Stimulated activated CD4-positive, alpha-beta T cell treated with anti-CD3 and anti-CD28 coated beads, Interleukin-2, amount 100 ng/mL, for 48 hours (primary cell): Measurements from ENCODE around the gene LRRC26.

Experiments
- DNase-seq, 2 donors: peaks; one replicate each; pipeline ENCODE4 v3.0.0-alpha.2; 2020

Gene LRRC26

DNA sequence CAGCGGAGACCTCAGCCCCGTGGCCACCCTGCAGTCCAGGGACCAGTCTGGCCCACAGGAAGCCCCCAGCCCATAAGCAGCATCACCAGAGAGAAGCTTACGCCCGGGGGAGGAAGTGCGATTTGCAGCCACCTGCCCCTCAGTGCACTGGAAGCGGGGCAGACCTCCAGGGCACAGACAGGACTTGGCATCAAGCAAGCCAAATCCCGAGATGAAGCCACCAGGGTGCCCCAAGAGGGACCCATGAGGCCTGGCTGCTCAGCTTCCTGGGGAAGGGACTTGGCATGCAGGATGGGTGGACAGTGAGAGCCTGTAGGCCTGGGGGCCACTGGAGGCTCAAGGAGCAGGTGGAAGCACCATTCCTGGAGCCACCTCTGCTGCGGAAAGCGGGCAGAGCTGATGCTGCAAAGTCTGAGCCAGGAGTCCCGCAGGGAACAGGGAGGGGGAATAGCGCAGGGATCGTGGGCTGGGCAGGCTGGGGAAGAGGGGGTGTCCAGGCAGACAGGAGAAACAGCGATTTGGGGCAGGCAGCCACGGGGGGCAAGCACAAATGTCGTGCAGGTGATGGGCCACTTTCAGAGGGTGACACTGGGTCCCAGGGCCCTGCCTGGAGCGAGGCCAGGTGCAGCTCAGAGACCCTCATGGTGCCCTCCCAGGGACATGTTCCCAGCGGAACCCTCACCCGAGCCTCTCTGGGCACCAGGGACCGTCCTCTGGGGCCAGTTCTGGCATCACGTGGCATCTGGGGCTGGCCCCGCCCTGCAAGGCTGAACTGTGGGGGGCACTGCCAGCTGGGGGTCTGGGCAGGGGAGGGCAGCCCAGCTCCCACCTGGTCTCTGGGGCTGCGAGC lies 3.2 kb downstream of the LRRC26 start:
- no peak for DNase-seq

DNA sequence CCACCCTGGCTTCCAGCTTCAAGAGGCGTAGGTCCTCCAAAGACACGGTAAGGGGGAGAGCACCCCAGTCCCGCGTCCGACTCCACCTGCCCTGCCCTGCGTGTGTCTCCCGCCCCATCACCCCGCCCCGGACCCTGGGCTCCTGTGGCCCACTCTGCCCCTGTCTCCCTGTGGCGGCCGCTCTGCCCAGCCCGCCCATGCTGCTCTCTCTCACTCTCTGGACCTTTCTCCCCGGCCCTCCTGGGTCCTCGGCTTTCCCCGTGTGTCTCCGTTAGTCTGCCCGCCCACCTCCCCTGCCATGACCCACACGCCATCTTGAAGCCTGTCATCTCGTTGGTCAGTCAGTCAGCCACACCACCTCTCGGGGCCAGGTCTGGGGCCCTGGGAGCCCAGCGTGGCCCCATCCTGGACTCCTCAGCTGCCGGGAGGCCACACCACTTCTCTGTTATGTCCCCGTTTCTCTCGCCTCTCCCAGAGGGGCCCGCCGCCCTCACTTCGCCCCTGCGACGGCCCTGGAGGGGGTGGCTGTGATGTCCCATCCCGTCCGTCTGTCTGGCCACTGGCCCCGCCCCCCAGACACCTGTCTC lies 4.5 kb downstream of the LRRC26 start:
- DNase-seq, result no peak

DNA sequence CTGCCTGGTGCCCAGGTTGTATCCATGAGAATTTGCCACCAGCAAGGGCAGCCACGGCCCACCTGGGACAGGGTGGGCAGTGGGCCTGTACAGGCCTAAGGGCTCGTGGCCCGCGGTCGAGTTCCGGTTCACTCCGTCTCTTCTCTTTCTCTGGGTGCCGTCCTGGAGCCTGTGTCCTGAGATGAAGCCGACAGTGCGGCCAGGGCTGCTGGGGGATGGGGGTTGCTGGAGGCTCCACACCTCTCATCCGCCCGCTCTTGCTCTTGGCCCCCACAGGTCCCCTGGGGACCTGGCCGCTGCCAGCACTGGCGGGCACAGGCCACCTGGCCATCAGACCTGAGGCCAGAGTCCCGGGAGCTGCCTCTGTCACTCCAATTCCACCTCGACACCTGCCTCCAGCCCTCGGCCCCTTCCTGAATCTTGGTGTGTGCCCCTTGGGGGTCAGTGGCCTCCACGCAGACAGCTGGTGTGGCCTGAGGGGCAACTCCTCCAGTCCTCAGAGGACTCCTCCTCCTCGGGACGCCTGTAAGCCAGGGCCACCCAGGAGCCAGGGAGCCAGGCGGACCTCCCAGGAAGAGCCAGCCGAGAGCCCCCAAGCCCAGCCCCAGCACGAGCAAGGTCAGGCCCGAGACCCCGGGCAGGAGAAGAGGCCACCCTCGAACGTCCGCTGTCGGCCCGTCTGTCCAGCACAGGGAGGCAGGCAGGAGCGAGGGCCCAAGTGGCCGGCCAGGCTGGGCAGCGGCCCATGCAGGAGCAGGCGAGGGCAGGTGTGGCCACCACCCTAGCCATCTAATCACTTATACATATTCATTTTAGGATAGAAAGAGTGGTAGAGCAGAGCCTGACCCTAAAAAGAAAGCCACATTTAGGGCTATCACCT lies 5.2 kb downstream of the LRRC26 start:
- no peak for DNase-seq

DNA sequence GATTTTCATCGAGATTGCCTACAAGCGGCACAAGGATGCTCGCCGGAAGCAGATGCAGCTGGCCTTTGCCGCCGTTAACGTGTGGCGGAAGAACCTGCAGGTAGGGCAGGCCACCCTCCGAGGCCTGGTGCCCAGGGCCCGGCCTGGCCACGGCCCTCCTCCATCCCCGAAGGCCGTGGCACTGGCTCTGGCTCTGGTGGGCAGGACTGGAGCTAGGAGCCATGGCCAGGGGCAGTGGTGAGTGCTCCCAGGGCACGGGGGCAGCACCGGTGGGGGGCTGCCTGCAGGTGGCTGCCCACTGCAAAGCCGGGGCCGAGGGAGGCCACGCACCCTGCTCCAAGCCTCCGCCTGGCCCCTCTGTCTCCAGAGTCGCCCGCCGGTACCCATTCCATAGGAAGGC lies 6.0 kb downstream of the LRRC26 start:
- no peak for DNase-seq

DNA sequence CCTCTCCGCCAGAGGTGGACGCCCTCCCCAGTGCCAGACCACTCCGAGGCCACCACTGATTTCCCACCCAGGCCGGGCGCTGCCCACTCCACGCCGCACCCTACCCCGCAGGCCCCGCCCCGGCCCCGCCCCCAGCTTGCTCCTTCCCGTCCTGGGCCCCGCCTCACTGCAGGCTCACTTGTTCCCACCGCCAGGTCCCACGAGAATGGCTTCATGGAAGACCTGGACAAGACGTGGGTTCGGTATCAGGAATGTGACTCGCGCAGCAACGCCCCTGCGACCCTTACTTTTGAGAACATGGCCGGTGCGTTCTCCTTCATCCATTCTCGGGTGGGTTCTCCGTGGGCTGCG lies 6.5 kb downstream of the LRRC26 start:
- DNase-seq, result no peak

DNA sequence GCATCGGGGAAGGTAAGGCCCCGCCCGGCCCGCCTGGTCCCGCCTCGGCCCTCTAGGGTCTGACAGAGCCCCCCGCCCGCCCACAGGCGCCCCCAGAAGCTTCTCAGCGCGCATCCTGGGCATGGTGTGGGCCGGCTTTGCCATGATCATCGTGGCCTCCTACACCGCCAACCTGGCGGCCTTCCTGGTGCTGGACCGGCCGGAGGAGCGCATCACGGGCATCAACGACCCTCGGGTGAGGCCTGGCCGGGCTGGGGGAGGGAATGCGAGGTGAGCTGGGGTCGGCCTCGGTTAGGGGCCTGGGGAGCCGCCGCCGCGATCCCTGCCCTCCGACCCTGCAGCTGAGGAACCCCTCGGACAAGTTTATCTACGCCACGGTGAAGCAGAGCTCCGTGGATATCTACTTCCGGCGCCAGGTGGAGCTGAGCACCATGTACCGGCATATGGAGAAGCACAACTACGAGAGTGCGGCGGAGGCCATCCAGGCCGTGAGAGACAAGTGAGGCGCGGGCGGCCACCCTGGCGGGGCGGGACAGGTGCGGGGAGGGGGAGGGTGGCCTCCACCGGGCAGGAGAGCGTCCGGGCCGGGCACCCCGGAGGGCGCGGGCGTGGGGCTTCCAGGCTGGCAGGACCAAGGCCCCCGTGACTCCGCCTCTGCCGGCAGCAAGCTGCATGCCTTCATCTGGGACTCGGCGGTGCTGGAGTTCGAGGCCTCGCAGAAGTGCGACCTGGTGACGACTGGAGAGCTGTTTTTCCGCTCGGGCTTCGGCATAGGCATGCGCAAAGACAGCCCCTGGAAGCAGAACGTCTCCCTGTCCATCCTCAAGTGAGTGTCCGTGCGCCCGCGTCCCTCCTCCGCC lies 7.1 kb downstream of the LRRC26 start:
- DNase-seq, result no peak

DNA sequence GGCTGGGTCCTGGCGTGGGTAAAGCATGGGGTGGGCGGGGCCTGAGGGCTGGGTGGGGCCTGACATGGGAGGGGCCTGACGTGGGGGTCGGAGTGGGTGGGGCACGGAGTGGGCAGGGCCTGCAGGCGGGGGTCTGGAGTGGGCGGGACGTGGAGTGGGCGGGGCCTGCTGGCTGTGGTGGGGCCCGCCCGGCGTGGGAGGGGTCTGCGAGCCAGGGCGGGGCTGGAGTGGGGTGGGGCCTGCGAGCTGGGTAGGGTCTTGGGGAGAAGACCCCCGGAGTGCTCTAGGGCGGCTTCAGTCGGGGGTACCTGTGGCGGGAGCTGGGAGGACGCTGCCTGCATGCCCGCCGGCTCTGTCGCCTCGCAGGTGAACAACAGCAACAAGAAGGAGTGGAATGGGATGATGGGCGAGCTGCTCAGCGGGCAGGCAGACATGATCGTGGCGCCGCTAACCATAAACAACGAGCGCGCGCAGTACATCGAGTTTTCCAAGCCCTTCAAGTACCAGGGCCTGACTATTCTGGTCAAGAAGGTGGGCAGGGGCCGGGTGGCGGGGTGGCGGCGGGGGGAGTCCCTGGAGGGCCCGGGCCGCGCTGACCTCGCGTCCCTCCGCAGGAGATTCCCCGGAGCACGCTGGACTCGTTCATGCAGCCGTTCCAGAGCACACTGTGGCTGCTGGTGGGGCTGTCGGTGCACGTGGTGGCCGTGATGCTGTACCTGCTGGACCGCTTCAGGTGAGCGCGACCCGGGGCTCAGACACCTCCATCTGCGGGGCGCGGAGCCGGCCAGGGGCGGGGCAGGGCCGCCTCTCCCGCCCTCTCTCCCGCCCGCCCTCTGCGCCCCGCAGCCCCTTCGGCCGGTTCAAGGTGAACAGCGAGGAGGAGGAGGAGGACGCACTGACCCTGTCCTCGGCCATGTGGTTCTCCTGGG lies 8.0 kb downstream of the LRRC26 start:
- no peak for DNase-seq

DNA sequence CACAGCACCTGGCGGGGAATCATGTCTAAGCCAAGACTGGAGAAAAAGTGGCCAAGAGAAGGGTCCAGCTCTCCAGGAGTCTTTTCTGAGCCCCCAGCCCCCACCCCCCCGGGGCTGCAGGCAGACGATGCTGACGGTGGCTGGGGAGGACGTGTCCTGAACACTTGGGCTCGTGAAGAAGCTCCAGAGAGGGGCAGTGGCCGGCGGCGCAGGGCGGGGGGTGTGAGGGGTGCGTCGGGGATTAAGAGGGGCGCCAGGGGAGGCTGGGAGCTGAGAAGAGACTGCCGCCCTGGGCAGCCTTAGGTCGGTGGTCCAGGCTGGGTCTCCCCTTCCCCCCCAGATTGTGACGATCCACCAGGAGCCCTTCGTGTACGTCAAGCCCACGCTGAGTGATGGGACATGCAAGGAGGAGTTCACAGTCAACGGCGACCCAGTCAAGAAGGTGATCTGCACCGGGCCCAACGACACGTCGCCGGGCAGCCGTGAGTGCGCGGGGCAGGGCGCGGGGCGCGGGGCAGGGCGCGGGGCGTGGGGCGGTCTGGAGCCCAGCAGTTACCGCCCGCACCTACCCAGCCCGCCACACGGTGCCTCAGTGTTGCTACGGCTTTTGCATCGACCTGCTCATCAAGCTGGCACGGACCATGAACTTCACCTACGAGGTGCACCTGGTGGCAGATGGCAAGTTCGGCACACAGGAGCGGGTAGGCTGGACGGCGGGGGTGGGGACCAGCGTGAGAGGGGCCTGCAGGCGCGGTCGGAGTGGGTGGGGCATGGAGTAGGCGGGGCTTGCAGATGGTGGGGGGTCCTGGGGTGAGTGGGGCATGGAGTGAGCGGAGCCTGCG lies 8.9 kb downstream of the LRRC26 start:
- no peak for DNase-seq

DNA sequence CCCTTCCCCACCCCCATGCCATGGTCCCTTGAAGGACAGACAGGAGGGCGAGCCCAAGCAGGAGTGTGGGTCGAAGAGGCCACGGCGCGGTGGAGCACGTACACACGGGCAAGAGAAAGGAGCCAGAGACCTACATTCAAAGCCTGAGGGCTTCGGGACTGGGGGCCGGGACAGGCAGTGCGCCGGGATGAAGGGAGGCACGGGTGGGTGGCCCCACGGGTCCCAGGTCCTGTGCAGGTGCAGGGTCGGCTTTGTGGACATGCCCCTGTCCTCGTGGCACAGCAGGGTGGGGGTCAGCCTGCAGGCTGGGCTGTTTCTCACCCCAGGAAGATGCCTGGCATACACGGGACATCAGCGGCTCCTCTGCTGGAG lies 9.8 kb downstream of the LRRC26 start:
- DNase-seq, result no peak

DNA sequence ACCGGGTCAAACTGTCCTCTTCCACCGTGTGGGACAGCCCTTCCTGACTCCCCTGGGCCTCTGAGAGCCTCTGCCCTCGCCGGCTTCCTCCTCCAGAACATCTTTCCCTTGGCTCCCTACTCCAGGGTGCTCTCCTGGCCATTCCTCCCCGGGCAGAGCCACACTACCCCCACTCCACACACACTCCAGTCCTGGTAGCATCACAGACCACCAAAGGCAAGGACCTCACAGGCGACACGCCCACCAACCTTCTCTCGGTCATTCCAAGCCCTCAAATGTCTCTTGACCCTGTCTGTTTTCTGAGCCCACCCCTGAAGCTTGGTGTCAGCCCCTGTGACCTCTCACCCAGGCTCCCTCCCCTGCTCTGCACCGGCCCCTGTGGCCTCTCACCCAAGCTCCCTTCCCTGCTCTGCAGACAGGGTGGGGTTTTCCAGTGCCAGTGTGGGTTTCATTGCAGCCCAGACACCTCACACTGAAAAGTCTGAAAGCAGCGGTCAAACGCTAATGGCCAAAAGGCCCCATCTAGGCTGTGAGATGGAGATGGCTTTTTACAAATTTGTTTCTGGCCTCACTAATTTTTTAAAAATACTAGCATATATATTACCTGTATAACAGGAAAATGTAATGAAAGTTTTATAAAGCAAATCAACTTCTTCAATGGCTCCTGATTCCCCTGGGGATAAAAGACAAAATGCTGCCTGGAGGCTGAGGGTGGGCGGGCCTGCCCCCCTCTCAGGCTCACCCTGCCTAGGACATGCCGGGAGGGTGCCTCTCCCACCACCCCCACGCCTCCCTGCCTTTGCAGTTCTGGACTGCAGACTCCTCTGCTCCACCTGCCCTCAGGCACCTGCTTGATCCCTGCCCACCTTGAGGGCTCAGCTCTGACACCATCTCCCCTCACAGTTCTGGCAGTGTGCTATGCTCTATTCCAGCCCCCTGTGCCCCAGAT lies 10.5 kb downstream of the LRRC26 start:
- DNase-seq, result no peak

DNA sequence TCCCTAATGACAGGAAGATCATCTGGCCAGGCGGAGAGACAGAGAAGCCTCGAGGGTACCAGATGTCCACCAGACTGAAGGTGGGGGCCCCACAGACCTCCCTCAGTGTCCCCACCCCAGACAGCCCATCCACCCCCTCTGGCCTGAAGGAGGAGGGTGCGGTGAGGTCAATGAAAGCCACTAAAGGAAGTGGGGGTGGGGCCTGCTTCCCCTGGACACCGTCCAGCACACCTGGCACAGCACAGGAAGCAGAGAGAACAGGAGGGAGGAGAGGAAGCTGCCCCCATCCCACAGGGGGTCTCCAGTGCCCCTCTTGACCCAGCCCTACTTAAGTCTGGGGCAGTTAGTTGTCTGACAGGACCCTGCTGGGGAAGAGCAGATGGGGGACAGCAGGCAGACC lies 11.2 kb downstream of the LRRC26 start:
- no peak for DNase-seq

DNA sequence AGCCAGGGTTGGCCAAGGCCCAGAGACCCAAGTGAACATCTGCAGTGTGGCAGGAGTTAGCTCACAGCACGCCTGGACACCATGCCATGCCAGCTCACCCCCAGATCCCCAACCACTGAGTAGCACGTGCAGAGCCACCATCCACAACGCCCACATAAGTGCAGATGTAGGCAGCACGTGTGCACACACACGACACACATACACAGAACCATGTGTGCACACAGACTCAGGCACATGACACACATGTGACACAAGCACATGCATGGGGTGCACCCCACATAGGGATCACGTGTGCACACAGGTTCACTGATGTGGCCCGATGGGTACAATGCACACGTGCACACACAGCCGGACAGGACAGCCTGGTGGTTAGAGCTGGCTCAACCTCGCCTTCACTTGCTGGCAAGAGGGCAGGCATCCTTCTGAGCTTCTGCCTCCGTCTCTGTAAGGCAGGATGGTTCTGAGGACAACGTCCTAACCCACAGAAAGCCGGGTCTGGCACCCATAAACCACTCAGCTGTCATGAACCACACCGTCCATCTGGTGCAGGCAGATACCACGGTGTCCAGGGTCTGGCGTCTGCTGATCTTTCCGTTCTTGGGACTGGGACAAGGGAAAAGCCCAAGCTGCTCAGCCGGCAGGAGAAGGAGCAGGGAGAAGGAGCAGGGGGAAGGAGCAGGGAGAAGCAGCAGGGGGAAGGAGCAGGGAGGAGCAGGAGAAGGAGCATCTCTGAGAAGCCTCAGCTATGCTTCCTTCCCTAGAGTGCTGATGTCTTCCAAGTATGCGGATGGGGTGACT lies 12.0 kb downstream of the LRRC26 start:
- no peak for DNase-seq

DNA sequence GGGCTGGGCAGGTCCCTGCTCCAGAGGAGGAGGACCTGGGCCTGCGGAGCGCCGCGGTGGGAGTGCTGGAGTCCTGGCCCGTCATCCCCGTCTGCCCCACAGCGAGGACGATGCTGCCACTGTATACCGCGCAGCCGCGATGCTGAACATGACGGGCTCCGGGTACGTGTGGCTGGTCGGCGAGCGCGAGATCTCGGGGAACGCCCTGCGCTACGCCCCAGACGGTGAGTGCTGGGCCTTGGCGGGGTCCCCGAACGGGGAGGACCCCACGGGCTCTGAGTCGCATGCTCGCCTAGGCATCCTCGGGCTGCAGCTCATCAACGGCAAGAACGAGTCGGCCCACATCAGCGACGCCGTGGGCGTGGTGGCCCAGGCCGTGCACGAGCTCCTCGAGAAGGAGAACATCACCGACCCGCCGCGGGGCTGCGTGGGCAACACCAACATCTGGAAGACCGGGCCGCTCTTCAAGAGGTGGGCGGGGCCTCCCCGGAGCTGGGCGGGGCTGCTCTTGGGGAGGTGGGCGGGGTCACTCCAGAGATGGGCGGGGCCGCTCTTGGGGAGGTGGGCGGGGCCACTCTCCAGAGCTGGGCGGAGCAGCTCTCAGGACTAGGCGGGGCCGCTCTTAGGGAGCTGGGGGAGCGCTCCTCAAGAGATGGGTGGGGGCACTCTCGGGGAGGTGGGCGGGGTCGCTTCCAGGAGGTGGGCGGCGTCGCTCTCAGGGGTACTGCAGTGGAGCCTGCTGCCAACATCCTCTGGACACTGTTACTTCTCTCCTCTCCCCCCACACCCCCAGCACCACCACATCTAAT lies 13.1 kb downstream of the LRRC26 start:
- DNase-seq, result peak; percentile 54 to 72

DNA sequence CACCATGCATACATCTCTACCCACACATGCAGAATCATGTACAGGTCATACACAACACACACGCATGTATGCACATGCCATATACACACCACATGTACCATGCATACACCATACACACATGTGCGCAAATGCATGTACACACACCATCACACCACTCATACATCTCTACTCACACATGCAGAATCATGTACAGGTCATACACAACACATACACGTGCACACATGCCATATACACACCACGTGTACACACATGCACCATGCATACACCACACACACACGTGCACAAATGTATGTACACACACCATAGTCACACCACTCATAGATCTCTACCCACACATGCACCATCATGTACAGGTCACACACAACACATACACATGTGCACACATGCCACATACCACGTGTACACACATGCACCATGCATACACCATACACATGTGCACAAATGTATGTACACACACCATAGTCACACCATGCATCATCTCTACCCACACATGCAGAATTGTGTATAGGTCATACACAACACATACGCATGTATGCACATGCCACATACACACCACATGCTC lies 16.9 kb downstream of the LRRC26 start:
- no peak for DNase-seq

DNA sequence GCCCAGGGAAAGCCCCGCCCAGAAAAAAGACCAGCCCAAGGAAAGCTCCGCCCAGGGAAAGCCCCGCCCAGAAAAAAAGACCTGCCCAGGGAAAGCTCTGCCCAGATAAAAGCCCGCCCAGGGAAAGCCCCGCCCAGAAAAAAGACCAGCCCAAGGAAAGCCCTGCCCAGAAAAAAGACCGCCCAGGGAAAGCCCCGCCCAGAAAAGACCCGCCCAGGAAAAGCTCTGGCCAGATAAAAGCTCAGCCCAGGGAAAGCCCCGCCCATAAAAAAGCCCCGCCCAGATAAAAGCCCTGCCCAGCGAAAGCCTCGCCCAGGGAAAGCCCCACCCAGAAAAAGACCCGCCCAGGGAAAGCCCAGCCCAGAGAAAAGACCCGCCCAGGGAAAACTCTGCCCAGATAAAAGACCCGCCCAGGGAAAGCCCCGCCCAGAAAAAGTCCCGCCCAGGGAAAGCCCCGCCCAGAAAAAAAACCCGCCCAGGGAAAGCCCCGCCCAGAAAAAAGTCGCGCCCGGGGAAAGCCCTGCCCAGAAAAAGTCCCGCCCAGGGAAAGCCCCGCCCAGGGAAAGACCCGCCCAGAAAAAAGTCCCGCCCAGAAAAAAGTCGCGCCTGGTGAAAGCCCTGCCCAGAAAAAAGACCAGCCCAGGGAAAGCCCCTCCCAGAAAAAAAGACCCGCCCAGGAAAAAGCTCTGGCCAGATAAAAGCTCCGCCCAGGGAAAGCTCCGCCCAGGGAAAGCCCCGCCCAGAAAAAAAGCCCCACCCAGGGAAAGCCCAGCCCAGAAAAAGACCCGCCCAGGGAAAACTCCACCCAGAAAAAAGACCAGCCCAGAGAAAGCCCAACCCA lies 19.0 kb downstream of the LRRC26 start:
- peak; percentile 55 to 57 for DNase-seq

DNA sequence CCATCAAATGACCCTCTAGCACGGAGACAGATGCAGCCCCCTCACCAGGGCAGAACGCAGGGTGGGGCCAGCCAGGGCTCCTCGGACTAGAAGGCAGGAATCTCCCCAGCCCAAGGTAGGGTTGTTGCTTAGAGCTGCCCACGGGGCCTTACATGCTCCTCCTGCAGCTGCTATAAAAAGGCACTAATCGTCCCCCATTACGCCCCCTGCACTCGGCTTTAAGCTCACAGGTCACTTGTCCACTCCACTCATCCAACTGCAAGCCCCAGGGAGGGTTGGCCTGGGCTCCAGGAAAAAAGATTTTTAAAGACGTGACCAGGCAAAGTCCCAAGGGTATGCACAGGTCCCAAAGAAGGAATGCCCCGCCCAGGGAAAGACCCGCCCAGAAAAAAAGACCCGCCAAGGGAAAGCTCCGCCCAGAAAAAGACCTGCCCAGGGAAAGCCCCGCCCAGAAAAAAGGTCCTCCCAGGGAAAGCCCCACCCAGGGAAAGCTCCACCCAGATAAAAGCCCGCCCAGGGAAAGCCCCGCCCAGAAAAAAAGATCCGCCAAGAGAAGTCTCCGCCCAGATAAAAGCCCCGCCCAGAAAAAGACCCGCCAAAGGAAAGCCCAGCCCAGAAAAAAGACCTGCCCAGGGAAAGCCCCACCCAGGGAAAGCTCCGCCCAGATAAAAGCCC lies 19.8 kb downstream of the LRRC26 start:
- no peak for DNase-seq
